Measurements from ENCODE around the gene DMP1.
"Not testable (repeated sequence)": the region's sequence is repeated elsewhere in the genome, so short reads cannot be mapped to it uniquely, and the experiment has no call there.

The DMP1 gene

DNA sequence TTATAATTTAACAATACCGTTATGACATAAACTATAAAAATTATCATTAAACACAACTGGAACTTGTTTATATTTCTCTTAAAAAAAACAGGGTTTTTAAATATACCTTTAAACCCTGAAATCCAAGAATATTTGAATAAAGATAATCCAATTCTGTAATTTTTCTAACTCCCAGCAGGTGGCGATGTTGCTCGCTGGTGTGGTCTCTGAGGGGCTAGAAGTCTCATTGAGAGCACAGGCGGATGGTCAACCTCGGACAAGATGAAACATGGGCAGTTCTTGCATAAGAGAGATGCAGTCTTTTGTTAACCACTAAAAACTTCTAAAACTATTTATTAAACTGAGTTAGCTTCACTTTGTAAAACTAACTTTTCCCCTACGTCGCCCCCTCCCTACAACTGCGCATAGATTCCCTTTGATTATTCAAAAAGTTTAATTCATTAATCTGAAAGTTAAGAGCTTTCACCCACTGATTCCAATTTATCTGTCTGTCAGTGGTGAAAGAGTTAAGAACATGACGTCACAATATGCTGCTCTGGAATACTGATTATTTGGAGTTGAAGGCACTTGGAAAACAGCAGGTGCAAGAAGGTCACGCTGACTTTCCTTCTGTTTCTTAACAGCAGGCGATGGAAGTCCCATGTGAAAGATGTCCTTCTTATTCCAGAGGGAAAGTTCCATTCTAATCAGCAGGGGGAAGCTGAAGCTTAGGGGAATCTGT, 29.5 kb downstream of the DMP1 start:
- no peak for DNase-seq (ENCODE audit: low read depth, low spot score)

- no peak for DNase-seq (ENCODE audit: low read depth, low spot score)
Observed at GRCh38 chr4:87680271-87680670, 30.2 kb downstream of the DMP1 start.

DNA sequence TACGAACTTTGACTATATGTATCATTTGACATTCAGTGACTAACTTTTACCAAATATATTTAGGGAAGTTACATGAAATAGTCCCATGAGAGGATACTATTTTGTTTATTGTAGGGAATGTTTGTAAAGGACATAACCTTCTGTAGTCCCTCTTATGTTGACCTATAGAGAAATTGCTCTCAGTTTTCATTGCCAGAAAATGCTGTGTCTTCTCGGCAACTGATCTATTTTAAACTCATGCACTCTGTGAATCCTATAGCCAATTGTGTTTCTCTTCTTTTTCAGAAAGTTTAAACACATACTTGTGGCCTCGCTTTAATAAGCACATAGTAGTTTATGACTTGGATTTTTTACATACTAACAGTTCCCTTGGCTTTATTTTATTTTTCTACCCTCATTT, 38.2 kb downstream of the DMP1 start:
- DNase-seq (ENCODE audit: low read depth, low spot score): no peak

DNA sequence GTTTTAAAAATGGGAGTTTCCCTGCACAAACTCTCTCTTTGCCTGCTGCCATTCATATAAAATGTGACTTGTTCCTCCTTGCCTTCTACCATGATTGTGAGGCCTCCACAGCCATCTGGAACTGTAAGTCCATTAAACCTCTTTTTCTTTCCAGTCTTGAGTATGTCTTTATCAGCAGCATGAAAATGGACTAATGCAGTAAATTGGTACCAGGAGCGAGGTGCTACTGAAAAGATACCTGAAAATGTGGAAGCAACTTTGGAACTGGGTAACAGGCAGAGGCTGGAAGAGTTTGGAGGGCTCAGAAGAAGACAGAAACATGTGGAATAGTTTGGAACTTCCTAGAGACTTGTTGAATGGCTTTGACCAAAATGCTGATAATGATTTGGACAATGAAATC, 40.9 kb downstream of the DMP1 start:
- not testable (repeated sequence) for DNase-seq (ENCODE audit: low read depth, low spot score)

- not testable (repeated sequence) for DNase-seq (ENCODE audit: low read depth, low spot score)
Observed at GRCh38 chr4:87692060-87692459, 42.0 kb downstream of the DMP1 start.

GRCh38 chr4:87697272-87697671, 47.2 kb downstream of the DMP1 start:
- no peak for DNase-seq (ENCODE audit: low read depth, low spot score)

DNA sequence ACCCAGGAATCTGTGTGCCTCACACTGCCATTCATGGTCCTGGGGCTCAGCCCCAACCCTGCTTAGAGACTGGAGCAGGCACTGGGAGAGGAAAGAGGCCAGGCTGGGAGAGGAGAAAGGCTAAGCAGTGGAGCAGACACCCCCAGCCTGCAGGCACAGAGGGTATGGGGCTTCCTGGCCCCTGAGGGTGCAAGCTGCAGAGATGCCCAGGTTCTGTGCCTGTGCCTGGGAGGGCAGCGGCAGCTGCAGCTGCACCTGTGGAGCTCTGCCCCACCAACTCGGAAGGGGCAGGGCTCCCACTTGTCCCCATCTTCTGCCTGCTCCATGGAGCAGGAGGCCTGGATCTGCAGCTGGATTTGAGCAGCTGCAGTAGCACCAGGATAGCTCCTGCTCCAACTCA, 47.9 kb downstream of the DMP1 start:
- DNase-seq (ENCODE audit: low read depth, low spot score): no peak

- no peak for DNase-seq (ENCODE audit: low read depth, low spot score)
Observed at GRCh38 chr4:87698394-87698793, 48.3 kb downstream of the DMP1 start.

GRCh38 chr4:87704001-87704400, 53.9 kb downstream of the DMP1 start:
- no peak for DNase-seq (ENCODE audit: low read depth, low spot score)

GRCh38 chr4:87707279-87707918, 57.3 kb downstream of the DMP1 start:
- DNase-seq (ENCODE audit: low read depth, low spot score): no peak
